Measurements from ENCODE around the gene SMYD3. TPM values are rescaled to one million over a fixed set of nuclear protein-coding genes. Genes with fewer than 3 reads are reported as not detected.

The SMYD3 gene
- total RNA-seq, 1 experiment from 2014 or later, result 25.5 TPM

DNA sequence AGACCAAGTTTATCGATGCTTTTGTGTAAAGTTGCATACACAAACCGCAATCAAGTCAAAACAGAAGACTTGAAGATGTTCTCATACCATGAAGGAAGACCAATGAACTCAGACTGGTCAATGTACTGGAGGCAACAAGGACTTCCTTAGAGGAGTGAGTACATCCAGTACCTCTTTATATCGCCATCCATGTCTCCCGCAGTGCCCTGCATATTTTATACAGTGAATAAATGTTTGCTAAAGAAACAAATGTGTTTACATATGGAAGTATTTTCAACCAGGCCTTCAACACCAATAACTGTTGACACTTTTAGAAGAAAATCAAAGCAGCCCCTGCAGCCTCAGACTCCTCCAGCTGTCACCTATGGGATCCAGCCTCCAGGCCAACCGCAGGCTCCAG, 125.6 kb downstream of the SMYD3 start:
- Histone ChIP-seq H3K4ac (ENCODE audit: low read depth, low read length) (no peak overlapping the region), H3K27me3 (ENCODE audit: insufficient read depth, low read length) (no peaks in the 10 kb centered on the region), H3K18ac (ENCODE audit: insufficient read length, low read depth, low read length) (no peak overlapping the region), H4K8ac (replicated peaks; ENCODE audit: insufficient read length, low read depth, low read length) (no peak overlapping the region), H2BK5ac (ENCODE audit: insufficient read length, low read length) (no peak overlapping the region), H2BK12ac (ENCODE audit: insufficient read length, low read depth, low read length) (no peak overlapping the region), H3K27ac (ENCODE audit: insufficient read length, low read depth, low read length) (no peak overlapping the region), H3K9me3 (ENCODE audit: control insufficient read depth, low read depth, low read length) (no peaks in the 10 kb centered on the region), H2BK120ac (ENCODE audit: low read depth, low read length, poor library complexity, severe bottlenecking) (no peak overlapping the region), H4K20me1 (ENCODE audit: control insufficient read depth, insufficient read depth, insufficient read length) (no peaks in the 10 kb centered on the region), H2BK15ac (ENCODE audit: low read depth, low read length) (no peak overlapping the region), H3T11ph (ENCODE audit: low read length) (no peak overlapping the region), H3K23me2 (ENCODE audit: insufficient read length, low read depth, low read length, poor library complexity, severe bottlenecking) (no peaks in the 10 kb centered on the region), H4K91ac (ENCODE audit: insufficient read length, low read depth, low read length) (no peak overlapping the region), H3K79me1 (ENCODE audit: insufficient read depth, low read depth, low read length, poor library complexity, severe bottlenecking) (no peaks in the 10 kb centered on the region), H3K56ac (ENCODE audit: insufficient read length, low read depth, low read length) (no peak overlapping the region), H3K23ac (ENCODE audit: insufficient read length, low read depth, low read length) (no peak overlapping the region), H3K4me1 (ENCODE audit: insufficient read depth, low read length) (no peaks in the 10 kb centered on the region; the same call in 1 of the 2 replicates), H3K9ac (ENCODE audit: extremely low read depth, insufficient read length, low read length) (no peak overlapping the region), H2AK5ac (ENCODE audit: insufficient read length, low read length) (no peak overlapping the region), H2AFZ (ENCODE audit: low read length) (no peak overlapping the region), H3K4me2 (ENCODE audit: insufficient read depth, insufficient read length, low read length) (no peak overlapping the region), H3K14ac (ENCODE audit: insufficient read depth, low read length) (no peak overlapping the region), H2BK20ac (ENCODE audit: low read depth, low read length, poor library complexity, severe bottlenecking) (no peak overlapping the region), H4K5ac (ENCODE audit: insufficient read length, low read depth, low read length) (no peak overlapping the region), H3K79me2 (ENCODE audit: insufficient read depth, low read length) (no peaks in the 10 kb centered on the region)
- TF ChIP-seq CTCF (conservative IDR thresholded peaks at IDR 0.05), result no peak
- Mint-ChIP-seq H3K27me3 (ENCODE audit: low read depth) (no peaks in the 10 kb centered on the region), H3K36me3 (ENCODE audit: insufficient read depth in 1 of 3, low read depth in 3 of 3) (no peaks in the 10 kb centered on the region), H3K4me1 (peaks cover 6 to 8% of the 10 kb centered on the region in 2 experiments; a peak in 3 of 4 replicates), H3K4me3 (no peak overlapping the region), H3K9me3 (no peaks in the 10 kb centered on the region), H3K27ac (no peak overlapping the region)
- no CpG with 5 or more reads among the region's 5 CpGs for WGBS (ENCODE audit: extremely low coverage, insufficient read length, low lambda C conversion rate)
- DNase-seq, result no peak

All from H9 (cell line).